ENCODE results near the gene MCAT. TPM values are rescaled to one million over a fixed set of nuclear protein-coding genes. Genes with fewer than 3 reads are reported as not detected.

Gene MCAT
- total RNA-seq, 4 donors from 2014 or later: 18.2 to 33.7 (median 31.1) TPM

GRCh38 chr22:43144949-43145348 is 1.8 kb upstream of the MCAT start:
- Histone ChIP-seq H3K9me3 (no peaks in the 10 kb centered on the region), H3K4me1 (peaks cover 9 to 17% of the 10 kb centered on the region in 2 donors), H3K27me3 (no peaks in the 10 kb centered on the region), H3K36me3 (peaks cover 0 to 13% of the 10 kb centered on the region in 2 donors), H3K27ac (no peak overlapping the region), H3K4me3 (no peak overlapping the region)
- no peak for TF ChIP-seq POLR2A (IDR thresholded peaks at IDR 0.05)
- TF ChIP-seq CTCF (IDR thresholded peaks at IDR 0.05 in 4 of 5, conservative IDR thresholded peaks at IDR 0.05 in 1 of 5): no peak
- intact Hi-C loops (cut with DNase I; ENCODE audit: low total_unique reads) (loop anchor here (10.0 kb wide), 1 partner anchor 670 kb away; the partner anchor contains the start of gene EFCAB6), in situ Hi-C loops (cut with MboI; ENCODE audit: low sequenced_read_pairs in 4 of 4) (no loop called here)
- ATAC-seq (no peak), DNase-seq (no peak)

- no peak overlapping the region for H3K27ac ChIP-seq
- no peak overlapping the region for H3K4me3 ChIP-seq
- TF ChIP-seq CTCF (IDR thresholded peaks at IDR 0.05 in 4 of 5, conservative IDR thresholded peaks at IDR 0.05 in 1 of 5) (no peak), POLR2A (IDR thresholded peaks at IDR 0.05) (no peak)
- DNase-seq: no peak
- no peak for ATAC-seq
- in situ Hi-C loops (cut with MboI; ENCODE audit: low sequenced_read_pairs in 4 of 4) (no loop called here), intact Hi-C loops (cut with DNase I; ENCODE audit: low total_unique reads) (no loop called here)
- H3K9me3 ChIP-seq: no peaks in the 10 kb centered on the region
- H3K36me3 ChIP-seq: peaks cover 0 to 77% of the 10 kb centered on the region in 2 donors
- H3K4me1 ChIP-seq: peaks cover 0 to 4% of the 10 kb centered on the region in 2 donors
- no peaks in the 10 kb centered on the region for H3K27me3 ChIP-seq
Observed at GRCh38 chr22:43136801-43137200, 6.4 kb downstream of the MCAT start.

- no peak for ATAC-seq
- Histone ChIP-seq H3K4me3 (no peak overlapping the region), H3K4me1 (no peaks in the 10 kb centered on the region), H3K9me3 (no peaks in the 10 kb centered on the region), H3K36me3 (peaks cover 0 to 77% of the 10 kb centered on the region in 2 donors), H3K27ac (no peak overlapping the region), H3K27me3 (no peaks in the 10 kb centered on the region)
- peak in 4 of 5 experiments; percentile 16 to 52 (median 30) for TF ChIP-seq CTCF (IDR thresholded peaks at IDR 0.05 in 4 of 5, conservative IDR thresholded peaks at IDR 0.05 in 1 of 5)
- no peak for TF ChIP-seq POLR2A (IDR thresholded peaks at IDR 0.05)
- in situ Hi-C loops (cut with MboI; ENCODE audit: low sequenced_read_pairs in 4 of 4): no loop called here
- no peak for DNase-seq
- intact Hi-C loops (cut with DNase I; ENCODE audit: low total_unique reads): no loop called here
Observed at GRCh38 chr22:43136255-43136654, 6.9 kb downstream of the MCAT start.

GRCh38 chr22:43135565-43135964 is 7.6 kb downstream of the MCAT start:
- DNase-seq (no peak), ATAC-seq (no peak)
- Histone ChIP-seq H3K9me3 (no peaks in the 10 kb centered on the region), H3K27me3 (no peaks in the 10 kb centered on the region), H3K4me1 (no peaks in the 10 kb centered on the region), H3K27ac (no peak overlapping the region), H3K4me3 (no peak overlapping the region), H3K36me3 (peaks cover 0 to 70% of the 10 kb centered on the region in 2 donors)
- in situ Hi-C loops (cut with MboI; ENCODE audit: low sequenced_read_pairs in 4 of 4) (no loop called here), intact Hi-C loops (cut with DNase I; ENCODE audit: low total_unique reads) (no loop called here)
- TF ChIP-seq CTCF (IDR thresholded peaks at IDR 0.05 in 4 of 5, conservative IDR thresholded peaks at IDR 0.05 in 1 of 5): no peak
- TF ChIP-seq POLR2A (IDR thresholded peaks at IDR 0.05): no peak

- in situ Hi-C loops (cut with MboI; ENCODE audit: low sequenced_read_pairs in 4 of 4) (no loop called here), intact Hi-C loops (cut with DNase I; ENCODE audit: low total_unique reads) (no loop called here)
- Histone ChIP-seq H3K27me3 (no peaks in the 10 kb centered on the region), H3K9me3 (no peaks in the 10 kb centered on the region), H3K27ac (no peak overlapping the region), H3K4me3 (no peak overlapping the region), H3K4me1 (no peaks in the 10 kb centered on the region), H3K36me3 (peaks cover 0 to 60% of the 10 kb centered on the region in 2 donors)
- TF ChIP-seq POLR2A (IDR thresholded peaks at IDR 0.05) (no peak), CTCF (IDR thresholded peaks at IDR 0.05 in 4 of 5, conservative IDR thresholded peaks at IDR 0.05 in 1 of 5) (no peak)
- DNase-seq: no peak
- ATAC-seq: no peak
Observed at GRCh38 chr22:43134553-43134952, 8.6 kb downstream of the MCAT start.

All from gastrocnemius medialis (tissue), 4 donors.